Endothelial cell (in vitro differentiated cells): Measurements from ENCODE around the gene SPSB1. TPM values are rescaled to one million over a fixed set of nuclear protein-coding genes. Genes with fewer than 3 reads are reported as not detected.

ENCODE experiments used
- DNase-seq: peaks from one replicate; pipeline ENCODE4 v3.0.0; 2021; ENCODE audit warnings: low spot score
- H3K27ac Mint-ChIP-seq: one replicate; pipeline ENCODE4 v1.8.0; 2021; ENCODE audit warnings: mixed read lengths, inconsistent platforms; ENCODE audit not compliant: unreplicated experiment
- H3K27me3 Mint-ChIP-seq: one replicate; pipeline ENCODE4 v1.8.0; 2021; ENCODE audit warnings: mild to moderate bottlenecking, moderate library complexity, mixed read lengths, inconsistent platforms; ENCODE audit not compliant: unreplicated experiment
- H3K36me3 Mint-ChIP-seq: one replicate; pipeline ENCODE4 v1.8.0; 2021; ENCODE audit warnings: mild to moderate bottlenecking, low read depth, mixed read lengths, inconsistent platforms; ENCODE audit not compliant: unreplicated experiment
- H3K4me1 Mint-ChIP-seq: one replicate; pipeline ENCODE4 v1.8.0; 2021; ENCODE audit warnings: mild to moderate bottlenecking, mixed read lengths, inconsistent platforms; ENCODE audit not compliant: unreplicated experiment
- H3K4me3 Mint-ChIP-seq: one replicate; pipeline ENCODE4 v1.8.0; 2021; ENCODE audit warnings: mild to moderate bottlenecking, mixed read lengths, inconsistent platforms; ENCODE audit not compliant: unreplicated experiment
- H3K9me3 Mint-ChIP-seq: one replicate; pipeline ENCODE4 v1.8.0; 2021; ENCODE audit warnings: mixed read lengths, inconsistent platforms; ENCODE audit not compliant: unreplicated experiment
- CTCF ChIP-seq: fragments of 200-600 bp; sonication (generic); IDR thresholded peaks from one replicate; pipeline ENCODE4 v1.5.0; 2021; ENCODE audit warnings: antibody characterized with exemption; ENCODE audit not compliant: unreplicated experiment
- total RNA-seq: library from RNA; stranded (reverse); fragmentation: NEBNext Ultra II Directional; extraction: Animal tissue kit (Norgen Biotek cat#: 25700); gene quantifications from one replicate; pipeline ENCODE4 v1.2.1, GENCODE V29; 2021; ENCODE audit not compliant: unreplicated experiment

Gene SPSB1
- total RNA-seq, 1 donor from 2014 or later: 8.1 TPM

DNA sequence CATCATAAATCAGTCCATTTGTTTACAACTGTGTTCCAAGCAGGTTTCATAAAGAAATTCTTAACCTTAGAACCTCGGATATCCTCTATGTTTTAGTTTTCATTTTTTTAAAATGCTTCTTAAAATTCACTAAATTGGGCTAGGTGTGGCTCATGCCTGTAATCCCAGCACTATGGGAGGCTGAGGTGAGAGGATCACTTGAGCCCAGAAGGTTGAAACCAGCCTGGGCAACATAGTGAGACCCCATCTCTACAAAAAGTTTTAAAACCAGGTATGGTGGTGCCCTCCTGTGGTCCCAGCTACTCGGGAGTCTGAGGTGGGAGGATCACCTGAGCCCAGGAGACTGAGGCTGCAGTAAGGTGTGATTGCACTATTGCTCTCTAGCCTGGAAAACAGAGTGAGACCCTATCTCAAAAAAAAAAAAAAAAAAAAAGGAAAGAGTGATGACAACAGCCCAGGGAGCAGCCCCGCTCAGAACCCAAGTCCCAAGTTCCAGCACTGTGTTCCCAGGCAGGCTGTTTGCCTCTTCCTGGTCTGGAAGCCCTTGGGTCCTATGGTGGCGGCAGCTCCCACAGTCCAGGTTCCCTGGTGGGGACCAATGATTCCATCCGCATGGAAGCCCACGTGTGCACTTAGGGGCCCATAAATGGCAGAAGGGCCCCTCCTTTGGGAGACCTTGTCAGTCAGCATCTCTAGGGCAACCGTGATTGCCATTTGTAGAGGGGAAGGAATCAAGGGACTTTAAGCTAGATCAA is 24.7 kb upstream of the SPSB1 start:
- Mint-ChIP-seq H3K36me3 (peaks cover 4% of the 10 kb centered on the region), H3K27ac (no peak overlapping the region), H3K4me3 (no peak overlapping the region), H3K9me3 (no peaks in the 10 kb centered on the region), H3K27me3 (peaks cover 9% of the 10 kb centered on the region), H3K4me1 (peaks cover 6% of the 10 kb centered on the region)
- no peak for TF ChIP-seq CTCF
- no peak for DNase-seq

GRCh38 chr1:9269078-9269501 is 23.6 kb upstream of the SPSB1 start:
- peaks cover 4% of the 10 kb centered on the region for H3K36me3 Mint-ChIP-seq
- peaks cover 6% of the 10 kb centered on the region for H3K4me1 Mint-ChIP-seq
- no peak overlapping the region for H3K27ac Mint-ChIP-seq
- no peak for DNase-seq
- H3K9me3 Mint-ChIP-seq: no peaks in the 10 kb centered on the region
- H3K27me3 Mint-ChIP-seq: peaks cover 10% of the 10 kb centered on the region
- H3K4me3 Mint-ChIP-seq: no peak overlapping the region
- TF ChIP-seq CTCF: no peak

GRCh38 chr1:9269721-9270120 is 23.0 kb upstream of the SPSB1 start:
- Mint-ChIP-seq H3K27ac (no peak overlapping the region), H3K36me3 (peaks cover 4% of the 10 kb centered on the region), H3K4me3 (no peak overlapping the region), H3K9me3 (no peaks in the 10 kb centered on the region), H3K27me3 (peaks cover 10% of the 10 kb centered on the region), H3K4me1 (peaks cover 6% of the 10 kb centered on the region)
- TF ChIP-seq CTCF: no peak
- no peak for DNase-seq

GRCh38 chr1:9270290-9270883 is 22.3 kb upstream of the SPSB1 start:
- no peak overlapping the region for H3K4me3 Mint-ChIP-seq
- H3K9me3 Mint-ChIP-seq: no peaks in the 10 kb centered on the region
- H3K27me3 Mint-ChIP-seq: peaks cover 8% of the 10 kb centered on the region
- H3K36me3 Mint-ChIP-seq: peaks cover 1% of the 10 kb centered on the region
- TF ChIP-seq CTCF: no peak
- H3K4me1 Mint-ChIP-seq: peaks cover 6% of the 10 kb centered on the region
- no peak for DNase-seq
- H3K27ac Mint-ChIP-seq: no peak overlapping the region

- no peak for TF ChIP-seq CTCF
- no peaks in the 10 kb centered on the region for H3K9me3 Mint-ChIP-seq
- H3K36me3 Mint-ChIP-seq: no peaks in the 10 kb centered on the region
- peak overlapping the region; percentile 28 for H3K27ac Mint-ChIP-seq
- no peak for DNase-seq
- H3K27me3 Mint-ChIP-seq: peaks cover 7% of the 10 kb centered on the region
- H3K4me3 Mint-ChIP-seq: no peak overlapping the region
- H3K4me1 Mint-ChIP-seq: peaks cover 6% of the 10 kb centered on the region
Observed at GRCh38 chr1:9271283-9271682, 21.4 kb upstream of the SPSB1 start.
